ENCODE results near the gene OSBPL1A. TPM values are rescaled to one million over a fixed set of nuclear protein-coding genes. Genes with fewer than 3 reads are reported as not detected.

OSBPL1A gene
- total and polyA plus RNA-seq, 7 donors: 15.2 to 110 (median 71.3) TPM

- DNase-seq: no peak
- Histone ChIP-seq H3K27ac (no peak overlapping the region), H3K4me3 (no peak overlapping the region), H3K4me1 (peaks cover 0 to 21% (median 4%) of the 10 kb centered on the region in 4 donors), H3K36me3 (peaks cover 7 to 42% (median 11%) of the 10 kb centered on the region in 4 donors), H3K27me3 (no peaks in the 10 kb centered on the region), H3K9me3 (no peaks in the 10 kb centered on the region)
- WGBS, 2 donors: 62 to 64% methylated on average over 5 of the region's 5 CpGs
- TF ChIP-seq POLR2AphosphoS5 (IDR thresholded peaks at IDR 0.05) (no peak), POLR2A (IDR thresholded peaks at IDR 0.05) (no peak), CTCF (IDR thresholded peaks at IDR 0.05) (no peak), EP300 (IDR thresholded peaks at IDR 0.05) (no peak)
- intact Hi-C loops (cut with DNase I): no loop called here
Measured at GRCh38 chr18:24238387-24238786, 159.2 kb downstream of the OSBPL1A start.

- no peaks in the 10 kb centered on the region for H3K27me3 ChIP-seq
- no peak overlapping the region for H3K4me3 ChIP-seq
- H3K9me3 ChIP-seq: no peaks in the 10 kb centered on the region
- peaks cover 7 to 42% (median 11%) of the 10 kb centered on the region in 4 donors for H3K36me3 ChIP-seq
- DNase-seq: no peak
- intact Hi-C loops (cut with DNase I): loop anchor here (5.0 kb wide), 1 partner anchor 162 kb away; the partner anchor contains the start of gene OSBPL1A
- H3K4me1 ChIP-seq: peaks cover 0 to 42% (median 35%) of the 10 kb centered on the region in 4 donors
- 92 to 96% methylated on average over 7 of the region's 7 CpGs for WGBS, 2 donors
- TF ChIP-seq CTCF (IDR thresholded peaks at IDR 0.05): no peak
- peak in 2 of 4 donors; percentile 12 to 35 for TF ChIP-seq POLR2AphosphoS5 (IDR thresholded peaks at IDR 0.05)
- no peak for TF ChIP-seq POLR2A (IDR thresholded peaks at IDR 0.05)
- TF ChIP-seq EP300 (IDR thresholded peaks at IDR 0.05): no peak
- peak overlapping the region in 2 of 4 donors; percentile 78 to 79 for H3K27ac ChIP-seq
Measured at GRCh38 chr18:24234850-24235418, 162.7 kb downstream of the OSBPL1A start.

GRCh38 chr18:24234330-24234729 lies 163.3 kb downstream of the OSBPL1A start:
- Histone ChIP-seq H3K27me3 (no peaks in the 10 kb centered on the region), H3K27ac (peak overlapping the region; percentile 2 to 79 (median 48)), H3K36me3 (peaks cover 7 to 42% (median 11%) of the 10 kb centered on the region in 4 donors), H3K4me1 (peaks cover 0 to 45% (median 40%) of the 10 kb centered on the region in 4 donors), H3K9me3 (no peaks in the 10 kb centered on the region), H3K4me3 (no peak overlapping the region)
- TF ChIP-seq POLR2AphosphoS5 (IDR thresholded peaks at IDR 0.05) (no peak), CTCF (IDR thresholded peaks at IDR 0.05) (no peak), POLR2A (IDR thresholded peaks at IDR 0.05) (no peak), EP300 (IDR thresholded peaks at IDR 0.05) (no peak)
- DNase-seq: no peak
- WGBS, 2 donors: 76 to 81% methylated on average over 5 of the region's 5 CpGs
- intact Hi-C loops (cut with DNase I): loop anchor here (5.0 kb wide), 1 partner anchor 163 kb away; the partner anchor contains the start of gene OSBPL1A

- Histone ChIP-seq H3K36me3 (peaks cover 0 to 29% (median 8%) of the 10 kb centered on the region in 4 donors), H3K4me1 (peaks cover 0 to 56% (median 49%) of the 10 kb centered on the region in 4 donors), H3K4me3 (no peak overlapping the region), H3K9me3 (no peaks in the 10 kb centered on the region), H3K27me3 (no peaks in the 10 kb centered on the region), H3K27ac (peak overlapping the region; percentile 57 to 79 (median 68))
- no peak for DNase-seq
- TF ChIP-seq POLR2A (IDR thresholded peaks at IDR 0.05): no peak
- no peak for TF ChIP-seq POLR2AphosphoS5 (IDR thresholded peaks at IDR 0.05)
- TF ChIP-seq CTCF (IDR thresholded peaks at IDR 0.05): no peak
- WGBS, 2 donors: 94% methylated on average over 5 of the region's 5 CpGs
- intact Hi-C loops (cut with DNase I): loop anchor here (1.0 to 5.0 kb wide), 2 partner anchors 34 to 165 kb away; partner anchors contain the start of gene OSBPL1A
Measured at GRCh38 chr18:24232800-24233199, 164.8 kb downstream of the OSBPL1A start.
